H4 (cell line): ENCODE data around the gene KMT2E. TPM values are rescaled to one million over a fixed set of nuclear protein-coding genes. Genes with fewer than 3 reads are reported as not detected.
"Not testable (repeated sequence)": the region's sequence is repeated elsewhere in the genome, so short reads cannot be mapped to it uniquely, and the experiment has no call there.

Experiments used
- DNase-seq: peaks from one replicate; pipeline ENCODE4 v3.0.0-alpha.2; 2015; ENCODE audit warnings: low spot score
- total RNA-seq: library from RNA; depleted of rRNA; stranded (reverse); fragments of >200 nt; shearing (Covaris generic); gene quantifications from 2 replicates; pipeline ENCODE4 v1.2.3, GENCODE V29; 2014; rRNA removed

KMT2E gene, protein sequence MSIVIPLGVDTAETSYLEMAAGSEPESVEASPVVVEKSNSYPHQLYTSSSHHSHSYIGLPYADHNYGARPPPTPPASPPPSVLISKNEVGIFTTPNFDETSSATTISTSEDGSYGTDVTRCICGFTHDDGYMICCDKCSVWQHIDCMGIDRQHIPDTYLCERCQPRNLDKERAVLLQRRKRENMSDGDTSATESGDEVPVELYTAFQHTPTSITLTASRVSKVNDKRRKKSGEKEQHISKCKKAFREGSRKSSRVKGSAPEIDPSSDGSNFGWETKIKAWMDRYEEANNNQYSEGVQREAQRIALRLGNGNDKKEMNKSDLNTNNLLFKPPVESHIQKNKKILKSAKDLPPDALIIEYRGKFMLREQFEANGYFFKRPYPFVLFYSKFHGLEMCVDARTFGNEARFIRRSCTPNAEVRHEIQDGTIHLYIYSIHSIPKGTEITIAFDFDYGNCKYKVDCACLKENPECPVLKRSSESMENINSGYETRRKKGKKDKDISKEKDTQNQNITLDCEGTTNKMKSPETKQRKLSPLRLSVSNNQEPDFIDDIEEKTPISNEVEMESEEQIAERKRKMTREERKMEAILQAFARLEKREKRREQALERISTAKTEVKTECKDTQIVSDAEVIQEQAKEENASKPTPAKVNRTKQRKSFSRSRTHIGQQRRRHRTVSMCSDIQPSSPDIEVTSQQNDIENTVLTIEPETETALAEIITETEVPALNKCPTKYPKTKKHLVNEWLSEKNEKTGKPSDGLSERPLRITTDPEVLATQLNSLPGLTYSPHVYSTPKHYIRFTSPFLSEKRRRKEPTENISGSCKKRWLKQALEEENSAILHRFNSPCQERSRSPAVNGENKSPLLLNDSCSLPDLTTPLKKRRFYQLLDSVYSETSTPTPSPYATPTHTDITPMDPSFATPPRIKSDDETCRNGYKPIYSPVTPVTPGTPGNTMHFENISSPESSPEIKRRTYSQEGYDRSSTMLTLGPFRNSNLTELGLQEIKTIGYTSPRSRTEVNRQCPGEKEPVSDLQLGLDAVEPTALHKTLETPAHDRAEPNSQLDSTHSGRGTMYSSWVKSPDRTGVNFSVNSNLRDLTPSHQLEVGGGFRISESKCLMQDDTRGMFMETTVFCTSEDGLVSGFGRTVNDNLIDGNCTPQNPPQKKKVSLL (N-terminal part only)
- 19.4 and 38.2 TPM in 2 replicates for total RNA-seq

DNA sequence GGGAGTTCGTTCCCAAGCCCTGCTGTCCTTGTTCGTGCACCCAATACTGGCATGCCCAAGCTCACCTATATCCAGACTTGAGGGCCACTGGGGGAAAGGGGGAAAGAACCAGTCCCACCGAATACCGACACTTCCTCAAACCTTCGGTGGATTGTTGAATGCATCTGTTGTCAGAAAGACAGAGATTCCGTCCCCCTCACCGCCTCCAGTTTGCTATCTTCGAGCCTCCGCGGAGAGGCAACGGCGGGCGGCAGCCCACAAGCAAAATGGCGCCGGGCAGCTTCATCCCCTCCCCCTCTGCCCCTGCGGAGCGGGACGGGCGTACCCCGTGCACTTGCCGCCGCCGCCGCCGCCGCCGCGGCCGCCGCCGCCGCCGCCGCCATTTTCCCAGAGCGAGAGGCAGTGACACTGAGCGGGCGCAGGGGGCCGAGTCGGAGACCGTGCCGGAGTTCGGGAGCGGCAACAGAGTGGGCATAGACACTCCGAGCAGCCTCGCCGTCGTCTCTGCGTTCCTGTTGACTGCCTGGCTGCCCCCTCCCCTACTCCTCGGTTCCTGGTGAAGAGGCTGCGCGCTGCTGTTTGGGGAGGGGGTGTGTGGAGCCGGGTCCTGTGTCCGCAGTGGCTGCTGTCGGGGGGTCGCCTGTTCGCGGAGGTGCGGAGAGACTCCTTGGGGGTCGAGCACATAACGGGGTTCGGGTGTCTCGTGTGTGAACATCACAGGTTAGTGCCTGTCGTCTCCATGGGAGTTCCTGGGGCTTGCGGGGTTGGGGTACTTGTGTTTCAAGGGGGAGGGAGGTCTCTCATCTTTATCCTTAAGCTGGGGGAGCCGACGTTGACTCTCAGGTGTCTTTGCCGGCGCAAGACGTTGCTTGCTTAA, at the start of gene KMT2E:
Gene KMT2E, plus strand, starts transcription at position 390 of the 877 bp plus-strand sequence. CDS start 26,748 bp downstream, outside the sequence.
- peak; percentile 76 for DNase-seq

DNA sequence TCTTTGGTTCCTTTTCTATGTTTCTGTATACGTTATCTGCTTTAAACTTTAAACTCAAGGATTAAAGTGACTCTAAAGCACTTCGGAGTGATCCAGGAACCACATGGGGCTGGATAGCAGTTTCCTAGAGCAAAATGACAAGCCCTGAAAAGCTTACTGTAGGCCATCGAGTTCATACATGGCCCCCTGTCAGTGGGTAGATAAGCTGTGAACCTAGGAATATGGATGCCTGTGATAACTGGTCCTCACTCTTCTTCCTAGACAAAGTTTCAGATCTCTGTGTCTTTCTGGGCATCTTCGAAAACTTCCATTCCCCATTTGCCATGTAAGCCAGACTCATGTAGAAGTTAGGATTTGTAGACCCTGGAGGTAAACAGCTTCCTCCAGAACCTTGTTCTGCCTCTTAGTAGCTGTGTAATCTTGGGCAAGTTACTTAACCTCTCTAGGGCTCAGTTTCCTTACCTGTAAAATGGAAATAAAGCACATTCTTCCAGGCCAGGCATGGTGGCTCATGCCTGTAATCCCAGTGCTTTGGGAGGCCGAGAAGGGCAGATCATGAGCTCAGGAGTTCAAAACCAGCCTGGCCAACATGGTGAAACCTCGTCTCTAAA, 49.3 kb upstream of the KMT2E start:
- DNase-seq, result no peak

DNA sequence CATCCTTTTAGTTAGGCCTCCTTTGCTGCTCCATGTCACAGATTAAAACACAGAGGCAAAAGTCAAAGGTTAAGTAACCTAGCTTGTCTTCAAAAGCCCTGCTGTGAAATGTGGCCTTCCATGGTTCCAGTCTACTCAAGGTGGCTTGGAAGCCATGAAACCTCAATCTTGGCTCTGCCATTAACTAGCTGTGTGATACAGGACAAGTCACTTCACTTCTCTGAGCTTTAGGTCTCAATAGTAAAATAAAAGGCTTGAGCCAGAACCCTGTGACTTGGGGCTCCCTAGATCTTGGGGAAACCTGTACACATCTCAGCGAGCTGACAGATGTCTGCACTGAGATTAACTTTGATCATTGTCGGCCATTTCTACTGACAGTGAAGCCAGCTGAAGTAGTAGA, 48.0 kb upstream of the KMT2E start:
- DNase-seq, result no peak

DNA sequence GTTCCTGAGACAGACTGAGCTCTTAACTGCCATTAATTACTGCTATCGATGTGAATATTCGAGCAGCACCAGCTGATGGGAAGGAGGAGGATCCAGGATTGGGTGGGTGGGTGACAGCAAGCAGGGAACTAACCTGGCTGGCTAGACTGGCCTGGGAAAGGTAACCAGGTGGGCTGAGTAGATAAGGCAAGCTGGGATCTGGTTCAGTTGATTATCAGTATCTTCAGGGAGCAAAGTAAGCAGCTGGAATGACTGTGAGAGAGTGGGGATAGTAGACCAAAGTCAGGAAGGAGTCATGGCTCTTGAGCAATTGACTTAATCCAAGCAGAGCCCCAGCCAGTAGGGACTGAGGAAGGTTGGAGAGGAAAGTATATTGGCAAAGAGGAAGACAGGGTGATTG, 46.9 kb upstream of the KMT2E start:
- no peak for DNase-seq

DNA sequence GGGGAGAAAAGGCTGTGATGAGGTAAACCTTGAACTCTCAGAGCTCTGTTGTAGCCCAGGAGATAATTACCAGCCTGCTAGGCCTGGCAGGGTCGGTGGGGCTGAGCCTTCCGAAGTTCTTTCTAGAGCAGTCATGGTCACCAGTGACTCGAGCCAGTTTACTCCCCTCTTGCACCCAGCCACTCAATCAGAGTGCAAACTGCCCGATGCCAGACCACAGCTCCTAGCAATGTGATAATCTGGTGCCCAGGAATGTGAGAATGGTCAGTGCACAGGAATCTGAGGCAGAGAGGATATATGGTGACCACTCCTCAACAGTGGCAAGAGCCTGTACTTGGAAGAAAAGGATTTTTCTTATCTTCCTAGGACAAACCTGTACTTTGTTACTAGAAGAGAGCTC, 46.4 kb upstream of the KMT2E start:
- no peak for DNase-seq

DNA sequence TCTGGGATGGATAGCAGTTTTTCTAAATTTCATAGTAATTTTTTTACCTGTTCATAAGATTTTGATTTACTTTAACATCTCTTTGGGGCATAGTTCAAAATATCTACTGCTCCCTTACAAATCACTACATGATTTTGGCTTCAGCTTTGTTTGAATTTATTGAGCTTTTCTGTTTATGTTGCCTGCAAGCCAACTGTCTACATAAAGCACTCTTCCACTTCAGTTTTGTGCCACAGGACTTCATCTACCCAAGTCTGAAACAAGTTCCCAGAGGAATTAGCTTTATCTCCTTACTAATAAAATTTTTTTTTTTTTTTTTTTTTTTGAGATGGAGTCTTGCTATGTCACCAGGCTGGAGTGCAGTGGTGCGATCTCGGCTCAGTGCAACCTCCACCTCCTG, 45.4 kb upstream of the KMT2E start:
- DNase-seq, result no peak

DNA sequence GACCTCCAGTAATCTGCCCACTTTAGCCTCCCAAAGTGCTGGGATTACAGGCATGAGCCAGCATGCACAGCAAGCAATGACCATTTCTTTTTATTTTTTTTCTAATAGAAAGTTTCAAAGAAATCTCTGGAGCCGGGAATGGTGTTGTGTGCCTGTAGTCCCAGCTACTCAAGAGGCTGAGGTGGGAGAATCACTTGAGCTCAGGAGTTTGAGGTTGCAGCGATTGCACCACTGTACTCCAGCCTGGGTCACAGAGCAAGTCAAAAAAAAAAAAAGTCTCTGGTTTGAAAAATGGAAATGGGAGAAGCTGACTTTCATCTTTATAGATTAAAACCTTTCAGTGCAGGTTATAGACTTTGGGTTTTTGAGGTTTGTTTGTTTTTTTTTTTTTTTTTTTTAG, 44.8 kb upstream of the KMT2E start:
- no peak for DNase-seq

DNA sequence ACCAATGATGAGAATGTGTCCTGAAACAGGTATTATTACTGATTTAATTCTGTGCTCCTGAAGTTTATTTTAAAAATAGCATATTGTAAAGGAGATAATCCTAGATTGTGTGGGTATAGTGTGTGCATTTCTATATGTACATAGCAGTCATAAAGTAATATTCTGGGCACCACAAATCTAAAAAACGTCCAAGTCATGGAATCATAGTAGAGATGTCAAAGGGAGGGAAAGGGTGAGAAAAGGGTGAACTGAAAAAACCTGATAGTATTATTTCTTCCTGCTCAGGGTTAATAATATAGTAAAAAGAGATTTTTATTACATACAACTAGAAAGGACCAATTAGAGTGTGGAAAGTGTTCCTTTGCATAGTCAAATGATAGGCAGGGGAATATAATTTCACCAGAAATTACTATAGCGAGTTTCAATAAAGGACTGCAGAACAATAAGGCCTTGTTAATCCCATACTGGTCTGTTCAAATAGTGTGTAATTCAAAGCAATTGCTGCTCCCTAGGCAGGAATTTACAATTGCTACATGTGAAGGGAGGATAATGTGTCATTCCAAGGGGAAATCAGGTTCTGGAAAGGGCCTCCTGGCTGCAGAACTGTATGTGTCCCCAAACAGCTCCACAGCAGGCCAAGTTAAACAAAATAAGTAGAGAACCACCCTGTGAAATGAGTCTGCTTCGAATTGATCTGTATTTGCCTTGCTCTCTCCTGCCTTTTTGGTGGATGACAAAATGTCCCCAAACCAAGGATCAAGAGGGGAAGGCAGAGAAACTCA, 42.5 kb upstream of the KMT2E start:
- DNase-seq, result no peak

DNA sequence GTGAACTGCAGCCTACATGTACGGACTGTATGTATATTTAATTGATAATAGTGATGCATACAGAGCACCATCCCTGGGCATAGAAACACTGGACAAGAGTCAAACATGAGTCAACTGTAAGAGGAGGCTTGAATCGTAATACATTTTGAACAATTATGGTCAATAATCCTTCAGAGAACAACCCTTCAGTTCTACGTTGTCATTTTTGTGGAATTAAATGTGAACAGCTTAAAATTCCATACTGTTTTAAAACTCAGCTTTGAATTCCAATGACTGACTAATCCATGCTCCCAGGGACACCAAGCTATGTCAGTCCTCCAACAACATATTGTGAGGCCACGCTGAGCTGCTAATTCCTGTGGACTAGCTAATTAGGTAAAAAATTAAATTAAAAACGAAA, 41.5 kb upstream of the KMT2E start:
- DNase-seq, result no peak

DNA sequence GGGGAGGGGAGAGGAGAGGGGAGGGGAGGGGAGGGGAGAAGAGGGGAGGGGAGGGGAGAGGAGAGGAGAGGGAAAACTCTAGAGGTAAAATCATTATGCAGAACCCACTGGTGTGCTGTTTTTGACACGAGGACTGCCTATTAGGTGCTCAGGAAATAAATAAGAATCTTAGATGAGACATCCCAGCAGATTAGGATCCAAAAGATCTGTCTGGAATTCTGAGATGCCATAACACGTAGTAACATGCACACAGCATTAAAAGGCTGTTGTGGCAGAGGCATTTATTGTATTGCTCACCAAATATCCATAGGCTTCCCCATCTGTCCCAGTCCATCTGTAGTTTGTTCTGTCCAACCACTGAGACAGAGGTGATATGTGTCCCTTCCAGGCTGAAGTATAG, 40.8 kb upstream of the KMT2E start:
- DNase-seq, result no peak

DNA sequence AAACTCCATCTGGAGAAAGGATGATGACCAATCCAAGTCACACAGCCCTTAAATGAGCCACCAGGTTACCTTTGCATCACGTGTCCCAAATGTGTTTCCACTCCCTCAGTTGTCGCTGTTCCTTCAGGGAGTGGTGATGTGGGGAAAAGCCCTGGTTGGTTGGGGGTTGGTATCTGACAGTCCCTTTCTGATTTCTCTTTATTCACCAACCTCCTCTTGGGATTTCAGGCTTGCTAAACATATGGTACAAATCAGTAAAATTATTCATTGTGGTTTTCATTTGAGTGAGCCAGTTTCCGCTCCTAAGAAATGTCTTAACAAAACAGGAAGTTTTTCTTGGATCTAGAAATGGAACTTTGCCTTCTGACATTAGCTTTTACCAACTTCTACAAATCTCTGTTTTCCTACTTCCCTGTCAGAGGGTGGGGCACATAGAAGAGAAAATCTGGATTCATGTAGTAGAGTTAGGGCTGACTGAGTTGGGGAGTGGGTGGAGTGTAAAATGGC, 40.0 kb upstream of the KMT2E start:
- DNase-seq, result peak; percentile 62

DNA sequence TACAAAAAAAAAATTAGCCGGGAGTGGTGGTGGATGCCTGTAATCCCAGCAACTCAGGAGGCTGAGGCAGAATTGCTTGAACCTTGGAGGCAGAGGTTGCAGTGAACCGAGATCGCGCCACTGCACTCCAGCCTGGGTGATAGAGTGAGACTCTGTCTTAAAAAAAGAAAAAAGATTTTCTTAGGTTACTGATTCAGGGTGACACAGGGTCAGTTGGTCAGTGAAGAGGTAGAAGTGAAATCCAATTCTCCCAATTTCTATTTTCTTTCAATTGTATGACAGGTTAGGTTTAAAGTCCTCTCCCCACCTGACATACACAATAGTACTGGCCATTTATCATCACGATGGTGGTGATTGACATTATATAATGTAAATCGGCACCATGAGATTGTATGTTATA, 38.5 kb upstream of the KMT2E start:
- not testable (repeated sequence) for DNase-seq

DNA sequence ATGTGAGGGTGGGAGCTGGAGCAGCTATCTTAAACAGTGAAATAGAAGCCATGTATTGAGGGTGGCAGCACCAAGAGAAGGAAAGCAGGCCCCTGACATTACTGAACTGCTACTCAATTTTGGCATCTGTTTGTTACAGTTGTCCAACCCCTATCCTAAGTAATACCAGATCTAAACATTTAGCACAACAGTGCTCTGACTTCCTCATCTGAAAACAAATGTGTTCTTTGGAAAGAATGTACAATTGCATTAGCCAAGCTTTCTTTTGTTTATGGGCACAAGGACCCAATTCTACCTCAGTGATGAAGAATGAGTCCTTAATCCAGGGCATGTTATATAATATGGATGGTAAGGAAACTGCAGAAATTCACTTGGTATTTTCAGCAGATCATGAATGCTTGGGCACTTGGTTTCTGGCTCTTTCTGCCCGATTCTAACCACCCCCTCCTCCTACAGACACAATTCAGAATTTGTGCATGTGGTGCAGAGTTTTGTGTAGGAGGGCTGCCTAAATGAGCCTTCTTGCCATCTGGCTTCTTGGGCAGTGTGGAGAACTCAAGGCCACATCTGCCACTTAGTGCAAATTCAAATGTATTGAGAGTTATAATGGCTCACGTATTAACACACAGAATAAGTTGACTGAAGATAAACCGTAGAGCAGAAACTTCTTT, 36.9 kb upstream of the KMT2E start:
- no peak for DNase-seq

DNA sequence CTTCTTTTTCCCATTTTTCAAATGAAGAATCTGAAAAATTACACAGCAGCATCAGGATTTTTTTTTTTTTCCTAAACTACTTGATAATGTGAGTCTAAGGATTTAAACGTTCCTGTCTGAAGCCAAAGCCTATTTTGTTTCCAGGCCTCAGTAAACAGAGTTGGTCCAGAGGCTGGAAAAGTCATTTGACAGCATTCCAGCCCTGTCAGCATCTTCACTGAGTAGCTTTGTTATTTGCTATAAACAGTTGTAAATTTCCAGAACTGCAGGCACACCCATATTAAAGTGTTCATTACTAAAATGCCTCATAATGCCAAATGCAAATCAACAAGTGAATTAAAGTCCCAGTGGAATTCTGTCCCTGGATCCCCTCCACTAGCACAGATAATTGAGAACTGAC, 35.5 kb upstream of the KMT2E start:
- DNase-seq, result no peak

DNA sequence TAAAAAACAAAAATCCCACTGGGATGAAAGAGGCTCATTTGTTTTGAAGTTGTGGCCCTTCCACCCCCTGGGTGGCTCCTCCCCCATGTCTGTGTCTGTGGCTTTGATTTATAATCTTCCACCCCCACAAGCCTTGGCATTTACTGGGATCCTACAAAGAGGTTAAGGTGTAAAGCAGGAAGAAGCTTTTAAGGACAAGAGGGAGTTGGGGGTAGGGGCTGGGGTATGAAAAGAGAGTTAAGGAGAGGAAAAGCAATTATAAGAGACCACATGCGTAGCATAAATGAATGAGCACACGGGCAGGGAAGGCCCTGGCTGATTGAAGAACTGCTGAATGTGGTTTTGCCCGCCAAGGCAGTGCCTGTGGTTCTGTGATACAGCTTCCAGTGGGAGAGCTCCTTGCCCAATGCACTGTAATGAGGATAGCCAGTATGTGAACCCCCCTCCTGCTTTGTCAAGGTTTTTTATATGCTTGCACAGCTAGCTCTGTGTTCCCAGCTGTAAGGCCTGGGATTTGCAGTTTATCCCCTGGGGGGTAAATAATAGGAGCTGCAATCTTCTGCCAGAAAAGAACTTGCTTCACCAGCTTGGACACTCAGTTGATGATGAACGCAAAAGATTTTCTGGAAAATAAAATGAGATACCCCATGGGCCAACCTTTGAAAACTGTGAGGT, 34.7 kb upstream of the KMT2E start:
- DNase-seq, result peak; percentile 59

DNA sequence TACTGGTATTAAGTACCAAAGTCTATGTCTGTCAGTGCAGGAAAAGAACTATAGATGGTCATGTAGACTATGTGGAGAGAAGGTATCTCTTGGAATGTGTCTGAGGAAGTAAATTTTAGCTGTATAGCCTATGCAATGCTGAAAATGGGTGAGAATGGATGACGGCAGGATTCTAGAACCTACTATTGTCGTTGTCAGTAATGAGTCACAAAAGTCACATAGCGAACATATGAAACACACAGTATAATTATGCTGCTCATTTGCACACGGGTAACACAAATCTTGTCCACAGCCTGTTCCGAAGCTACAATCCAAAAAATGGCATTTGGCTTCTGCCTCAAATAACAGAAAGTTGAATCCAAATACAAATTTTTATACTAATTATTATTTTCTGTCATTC, 33.6 kb upstream of the KMT2E start:
- no peak for DNase-seq

DNA sequence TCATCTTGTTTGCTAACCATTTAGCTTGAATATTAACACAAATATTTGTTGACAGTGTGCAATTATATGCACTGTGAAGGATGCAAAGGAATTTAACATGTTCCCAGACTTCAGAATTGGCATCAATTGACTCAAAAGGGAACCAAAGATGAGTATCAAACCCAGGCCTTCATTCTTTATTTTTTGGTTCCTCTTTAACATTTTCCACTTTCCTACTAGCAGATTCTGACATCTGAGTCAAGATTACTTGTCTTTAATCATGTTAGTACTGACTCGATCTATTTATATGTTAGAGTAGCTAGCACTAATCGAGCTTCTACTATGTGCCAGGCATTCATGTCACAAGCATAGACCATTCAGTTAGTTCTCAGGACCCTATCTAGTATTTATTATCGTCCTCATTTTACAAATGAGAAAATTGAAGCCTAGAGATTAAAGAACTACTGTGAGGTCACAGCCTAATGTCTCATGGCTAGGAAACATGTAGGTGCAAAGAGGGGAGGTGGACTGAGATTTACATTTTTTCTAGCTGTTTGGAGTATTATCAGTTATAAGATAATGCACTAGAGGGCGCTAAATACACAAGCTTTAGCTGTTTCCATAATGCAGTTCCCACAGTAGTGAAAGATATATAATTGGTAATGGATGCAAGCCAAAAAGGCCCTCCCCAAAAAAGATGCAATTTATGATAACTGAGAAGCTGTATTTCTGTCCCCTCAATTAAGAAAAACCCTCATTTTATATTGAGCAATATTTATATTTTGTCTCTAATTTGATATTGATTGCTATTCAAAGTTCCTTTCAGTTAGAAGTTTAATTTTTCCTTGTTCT, 32.9 kb upstream of the KMT2E start:
- DNase-seq, result peak; percentile 67

DNA sequence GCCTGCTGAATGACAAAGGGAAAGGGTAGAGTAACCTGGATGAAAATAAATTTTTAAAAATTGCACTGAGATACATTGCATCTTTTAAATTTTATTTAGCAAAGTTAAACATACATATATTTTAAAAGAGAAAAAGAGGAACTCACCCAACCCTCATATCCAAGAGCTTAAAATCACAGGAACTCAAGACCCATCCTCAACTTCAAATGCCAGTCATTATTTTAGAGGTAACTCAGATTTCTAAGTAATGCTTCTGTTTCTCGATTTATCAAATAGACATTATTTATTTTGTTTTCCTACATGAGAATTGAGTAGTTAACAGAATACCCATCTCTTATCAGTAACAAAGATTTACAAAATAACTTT, 32.4 kb upstream of the KMT2E start:
- DNase-seq, result no peak
